Aorta (tissue), 5 donors: ENCODE results near the gene AIFM3. TPM values are rescaled to one million over a fixed set of nuclear protein-coding genes. Genes with fewer than 3 reads are reported as not detected.

Experiments used
- ATAC-seq: fragments of 200-7000 bp; cut with Tn5 transposase; one replicate; pipeline ENCODE4 v1.9.1; 2022; ENCODE audit warnings: moderate library complexity; ENCODE audit not compliant: low FRiP score
- DNase-seq, 2 donors: peaks; one replicate each; pipeline ENCODE4 v3.0.0-alpha.2; 2020
- H3K27ac ChIP-seq, 2 donors: one replicate each; pipeline ENCODE4 v1.5.1; 2013; ENCODE audit warnings: low read length in 2 of 2, mild to moderate bottlenecking in 2 of 2, moderate library complexity in 2 of 2, control low read depth in 1 of 2, inconsistent platforms in 1 of 2, low read depth in 1 of 2
- H3K27me3 ChIP-seq, 2 donors: one replicate each; pipeline ENCODE4 v1.6.1; 2013; ENCODE audit warnings: control low read depth in 1 of 2, low read length in 1 of 2, mild to moderate bottlenecking in 1 of 2, moderate library complexity in 1 of 2; ENCODE audit not compliant: insufficient read depth in 2 of 2, control insufficient read depth in 1 of 2
- H3K36me3 ChIP-seq, 2 donors: one replicate each; pipeline ENCODE4 v1.6.1; 2013; ENCODE audit warnings: control low read depth in 1 of 2, low read length in 1 of 2, mild to moderate bottlenecking in 1 of 2; ENCODE audit not compliant: insufficient read depth in 2 of 2, control insufficient read depth in 1 of 2
- H3K4me1 ChIP-seq, 2 donors: one replicate each; pipeline ENCODE4 v1.6.1; 2013; ENCODE audit warnings: low read length in 2 of 2, control low read depth in 1 of 2, mild to moderate bottlenecking in 1 of 2, moderate library complexity in 1 of 2; ENCODE audit not compliant: insufficient read depth in 2 of 2, control insufficient read depth in 1 of 2
- H3K4me3 ChIP-seq, 2 donors: one replicate each; pipeline ENCODE4 v1.5.1; 2013; ENCODE audit warnings: low read length in 2 of 2, control low read depth in 1 of 2, mild to moderate bottlenecking in 1 of 2
- H3K9me3 ChIP-seq: one replicate; pipeline ENCODE4 v1.6.1; 2013; ENCODE audit warnings: mild to moderate bottlenecking, low read length; ENCODE audit not compliant: control insufficient read depth
- WGBS, 2 donors: extraction: QIAGEN DNeasy Blood & Tissue Kit; methylation state at CpG; one replicate each; pipeline ENCODE4 v1.1.7; 2013; 5-methylcytosine and 5-hydroxymethylcytosine counted together
- intact Hi-C, 2 donors: fragments of 100-400 bp; cut with DNase I; formaldehyde crosslinking; loops; one replicate each; pipeline versions ENCODE4 v1.14.2 to v1.15.0; 2022
- polyA plus RNA-seq, 2 donors: library from polyadenylated mRNA; stranded (reverse); fragments of 200-250 nt; gene quantifications; one replicate each; pipeline ENCODE4 v1.2.3, GENCODE V29; 2013
- total RNA-seq, 2 donors: library from RNA; stranded (reverse); fragmentation: NEBNext Ultra II Directional; extraction: Animal tissue kit (Norgen Biotek cat#: 25700); gene quantifications; one replicate each; pipeline ENCODE4 v1.2.1, GENCODE V29; 2021
- donor health status: healthy with polysubstance abuse.
- donor health status: Bipolar disorder and iron deficiency.
- donor health status: DM: no; HTN: no; CAD: no.
- donor health status: DM: no; HTN: no; CAD: no.
- donor health status: DM: yes; HTN: yes; CAD: no.

AIFM3 gene
- total and polyA plus RNA-seq, 4 donors: 1.0 to 3.8 (median 1.8) TPM

DNA sequence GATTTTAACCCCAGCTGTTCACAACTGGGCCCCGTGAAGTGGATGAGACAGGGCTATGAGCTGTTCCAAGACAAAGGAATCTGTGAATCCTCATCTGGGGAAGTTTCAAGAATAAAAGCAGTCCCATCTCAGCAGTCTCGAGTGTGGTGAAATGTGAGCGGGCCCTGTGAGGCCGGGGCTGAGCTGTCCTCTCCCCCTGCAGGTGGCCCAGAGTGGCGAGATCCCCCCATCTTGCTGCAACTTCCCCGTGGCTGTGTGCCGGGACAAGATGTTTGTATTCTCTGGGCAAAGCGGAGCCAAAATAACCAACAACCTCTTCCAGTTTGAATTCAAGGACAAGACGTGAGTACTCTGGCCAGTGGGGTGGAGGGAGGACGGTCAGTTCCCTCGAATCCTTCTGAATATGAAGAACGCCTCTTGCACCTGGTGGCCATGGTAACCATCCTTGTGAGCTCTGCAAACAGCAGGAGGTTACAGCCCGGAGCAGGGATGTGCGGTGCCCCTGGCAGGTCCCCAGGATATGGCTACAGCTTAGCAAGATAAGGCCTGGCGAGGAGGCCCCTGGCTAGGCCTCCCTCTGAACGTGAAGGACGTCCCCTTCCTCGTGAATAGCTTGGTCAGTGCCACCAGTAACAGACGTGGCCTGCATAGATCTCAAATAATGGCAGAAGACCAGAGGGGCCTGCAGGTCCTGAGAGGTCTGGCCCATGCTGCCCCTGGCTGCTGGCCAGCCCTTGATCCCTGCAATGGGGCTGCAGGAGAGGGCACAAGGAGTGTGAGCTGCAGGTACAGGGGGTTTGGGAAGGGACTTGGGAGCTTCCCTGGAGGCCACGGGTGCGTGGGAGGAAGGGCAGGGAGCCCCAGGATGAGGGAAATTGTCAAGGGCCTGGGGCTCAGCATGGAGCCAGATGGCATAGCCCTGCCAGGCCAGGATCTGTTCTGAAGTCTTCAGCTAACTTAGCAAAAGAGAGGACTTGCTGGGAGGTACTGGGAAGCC lies 23.4 kb downstream of the AIFM3 start:
- H3K36me3 ChIP-seq: peaks cover 0 to 5% of the 10 kb centered on the region in 2 donors
- no peaks in the 10 kb centered on the region for H3K4me1 ChIP-seq
- 74% methylated on average over 21 of the region's 21 CpGs for WGBS, 2 donors
- intact Hi-C loops: no loop called here
- ATAC-seq (no peak), DNase-seq (no peak)
- no peaks in the 10 kb centered on the region for H3K27me3 ChIP-seq
- H3K9me3 ChIP-seq: no peaks in the 10 kb centered on the region
- no peak overlapping the region for H3K4me3 ChIP-seq
- H3K27ac ChIP-seq: no peak overlapping the region

DNA sequence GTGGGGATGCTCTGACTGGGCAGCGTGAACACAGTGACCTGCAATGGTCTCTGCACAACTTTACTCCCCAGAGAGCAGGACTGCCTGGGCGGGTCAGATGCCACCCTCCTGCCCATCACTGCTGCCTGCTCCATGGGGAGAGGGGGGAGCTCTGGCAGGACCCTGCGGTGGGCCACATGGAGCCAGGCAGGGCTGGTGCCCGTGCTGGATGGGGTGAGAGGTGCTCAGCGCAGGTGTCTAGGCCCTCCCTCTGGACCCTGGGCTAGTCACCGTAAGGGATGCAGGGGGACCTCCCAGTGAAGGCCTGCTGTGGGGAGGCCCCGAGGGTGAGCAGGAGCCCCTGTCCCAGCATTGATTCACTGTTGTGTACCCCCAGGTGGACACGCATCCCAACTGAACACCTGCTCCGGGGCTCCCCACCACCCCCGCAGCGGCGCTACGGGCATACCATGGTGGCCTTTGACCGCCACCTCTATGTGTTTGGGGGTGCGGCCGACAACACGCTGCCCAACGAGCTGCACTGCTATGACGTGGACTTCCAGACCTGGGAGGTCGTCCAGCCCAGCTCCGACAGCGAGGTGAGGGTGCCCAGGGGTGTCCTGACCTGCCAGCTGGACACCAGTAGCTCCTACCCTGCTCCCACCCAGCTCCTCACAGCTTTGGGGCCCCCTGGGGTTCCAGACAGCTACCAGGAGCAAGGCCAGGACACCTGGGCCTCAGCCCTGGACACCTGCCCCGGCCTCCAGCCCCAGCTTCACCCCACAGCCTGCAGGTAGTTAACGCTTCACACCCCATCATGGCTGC lies 24.4 kb downstream of the AIFM3 start:
- intact Hi-C loops: no loop called here
- DNase-seq (no peak), ATAC-seq (no peak)
- Histone ChIP-seq H3K4me1 (no peaks in the 10 kb centered on the region), H3K27me3 (no peaks in the 10 kb centered on the region), H3K36me3 (peaks cover 0 to 5% of the 10 kb centered on the region in 2 donors), H3K9me3 (no peaks in the 10 kb centered on the region), H3K4me3 (no peak overlapping the region), H3K27ac (no peak overlapping the region)
- 92 to 93% methylated on average over 24 of the region's 24 CpGs for WGBS, 2 donors

DNA sequence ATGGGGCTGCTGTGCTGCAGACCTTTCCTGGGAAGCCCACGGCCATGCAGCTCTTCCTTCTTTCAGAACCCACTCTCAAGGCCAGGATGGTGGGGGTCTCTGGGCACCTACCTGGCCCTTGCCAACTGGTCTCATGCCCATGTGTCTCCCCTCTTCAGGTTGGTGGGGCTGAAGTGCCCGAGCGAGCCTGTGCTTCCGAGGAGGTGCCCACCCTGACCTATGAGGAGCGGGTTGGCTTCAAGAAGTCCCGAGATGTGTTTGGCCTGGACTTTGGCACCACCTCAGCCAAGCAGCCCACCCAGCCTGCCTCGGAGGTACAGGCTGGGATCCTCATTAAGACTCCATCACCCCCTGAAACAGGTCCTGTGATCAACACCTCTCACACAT lies 25.0 kb downstream of the AIFM3 start:
- Histone ChIP-seq H3K27ac (no peak overlapping the region), H3K9me3 (no peaks in the 10 kb centered on the region), H3K4me1 (no peaks in the 10 kb centered on the region), H3K36me3 (peaks cover 0 to 5% of the 10 kb centered on the region in 2 donors), H3K4me3 (no peak overlapping the region), H3K27me3 (no peaks in the 10 kb centered on the region)
- 86 to 91% methylated on average over 7 of the region's 7 CpGs for WGBS, 2 donors
- intact Hi-C loops: no loop called here
- ATAC-seq (no peak), DNase-seq (no peak)

DNA sequence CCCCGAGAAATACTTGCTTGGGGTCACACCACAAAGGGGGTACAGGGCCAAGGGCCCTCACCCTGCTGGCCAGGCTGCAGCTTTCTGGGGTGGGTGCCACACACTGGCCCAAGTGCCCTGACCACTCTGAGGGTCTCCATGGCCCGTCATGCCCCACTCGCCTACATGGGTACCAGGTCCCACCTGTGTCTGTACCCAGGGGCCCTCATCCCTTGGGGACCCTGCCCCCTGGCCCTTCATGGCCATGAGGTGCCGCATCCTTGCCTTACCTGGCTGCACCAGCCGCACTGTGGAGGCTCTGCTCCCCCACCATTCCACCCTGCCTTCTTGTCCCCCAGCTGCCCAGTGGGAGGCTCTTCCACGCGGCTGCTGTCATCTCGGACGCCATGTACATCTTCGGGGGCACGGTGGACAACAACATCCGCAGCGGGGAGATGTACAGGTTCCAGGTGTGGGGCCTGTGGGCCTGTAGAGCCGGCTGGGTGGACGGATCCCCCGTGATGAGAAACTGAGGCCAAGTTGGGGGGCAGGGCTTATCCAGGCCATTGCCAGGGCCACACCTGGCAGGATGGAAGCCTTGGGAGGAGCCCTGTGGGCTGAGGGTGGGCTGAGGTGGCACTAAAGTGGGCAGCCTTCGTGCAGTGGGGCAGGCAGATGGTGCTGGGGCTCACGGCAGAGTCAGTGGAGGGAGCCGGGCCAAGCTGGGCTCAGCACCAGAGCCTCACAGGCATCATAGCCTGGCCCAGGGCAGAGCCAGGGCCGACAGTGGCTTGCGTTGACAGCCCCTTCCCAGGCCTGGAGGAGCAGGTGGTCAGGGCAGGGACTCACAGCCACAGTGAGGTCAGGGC lies 25.6 kb downstream of the AIFM3 start:
- H3K27ac ChIP-seq: no peak overlapping the region
- intact Hi-C loops: no loop called here
- H3K4me3 ChIP-seq: no peak overlapping the region
- no peaks in the 10 kb centered on the region for H3K4me1 ChIP-seq
- no peaks in the 10 kb centered on the region for H3K27me3 ChIP-seq
- no peak for ATAC-seq
- peaks cover 0 to 4% of the 10 kb centered on the region in 2 donors for H3K36me3 ChIP-seq
- WGBS, 2 donors: 86% methylated on average over 21 of the region's 21 CpGs
- DNase-seq: no peak
- H3K9me3 ChIP-seq: no peaks in the 10 kb centered on the region

DNA sequence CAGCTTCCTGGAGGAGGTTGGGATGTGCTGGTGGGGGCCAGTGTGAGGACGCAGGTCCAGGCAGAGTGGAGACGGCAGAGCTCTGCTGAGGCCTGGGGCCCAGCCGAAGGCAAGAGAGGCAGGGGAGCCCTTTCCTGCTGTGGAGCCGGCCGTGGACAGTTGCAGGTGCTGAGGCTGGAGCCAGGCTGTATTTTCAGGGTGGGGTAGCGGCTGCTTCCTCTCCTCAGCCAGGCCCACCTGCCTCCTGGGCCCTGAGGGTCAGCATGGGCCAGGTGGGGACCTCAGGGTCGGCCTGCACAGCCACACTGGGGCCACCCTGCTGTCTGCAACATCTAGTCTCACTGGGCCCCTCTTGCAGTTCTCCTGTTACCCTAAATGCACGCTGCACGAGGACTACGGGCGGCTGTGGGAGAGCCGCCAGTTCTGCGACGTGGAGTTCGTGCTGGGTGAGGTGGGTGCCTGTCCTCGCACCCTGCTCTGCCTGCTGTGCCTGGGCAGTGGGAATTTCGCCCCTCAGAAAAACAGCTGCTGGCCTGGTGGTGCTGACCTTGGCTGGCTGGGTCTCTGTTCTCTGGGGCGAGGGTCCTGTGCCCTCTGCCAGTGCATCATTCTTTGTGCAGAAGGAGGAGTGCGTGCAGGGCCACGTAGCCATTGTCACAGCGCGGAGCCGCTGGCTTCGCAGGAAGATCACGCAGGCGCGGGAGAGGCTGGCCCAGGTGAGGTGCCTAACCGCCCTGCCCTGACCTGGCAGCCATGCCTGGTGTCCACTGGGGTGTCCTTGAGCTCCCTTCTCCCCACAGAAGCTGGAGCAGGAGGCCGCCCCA lies 26.5 kb downstream of the AIFM3 start:
- ATAC-seq: no peak
- no peaks in the 10 kb centered on the region for H3K4me1 ChIP-seq
- H3K36me3 ChIP-seq: peaks cover 0 to 4% of the 10 kb centered on the region in 2 donors
- no peaks in the 10 kb centered on the region for H3K27me3 ChIP-seq
- WGBS, 2 donors: 91 to 95% methylated on average over 28 to 29 of the region's 29 CpGs
- no peak overlapping the region for H3K4me3 ChIP-seq
- H3K27ac ChIP-seq: no peak overlapping the region
- no peaks in the 10 kb centered on the region for H3K9me3 ChIP-seq
- intact Hi-C loops: no loop called here
- no peak for DNase-seq

DNA sequence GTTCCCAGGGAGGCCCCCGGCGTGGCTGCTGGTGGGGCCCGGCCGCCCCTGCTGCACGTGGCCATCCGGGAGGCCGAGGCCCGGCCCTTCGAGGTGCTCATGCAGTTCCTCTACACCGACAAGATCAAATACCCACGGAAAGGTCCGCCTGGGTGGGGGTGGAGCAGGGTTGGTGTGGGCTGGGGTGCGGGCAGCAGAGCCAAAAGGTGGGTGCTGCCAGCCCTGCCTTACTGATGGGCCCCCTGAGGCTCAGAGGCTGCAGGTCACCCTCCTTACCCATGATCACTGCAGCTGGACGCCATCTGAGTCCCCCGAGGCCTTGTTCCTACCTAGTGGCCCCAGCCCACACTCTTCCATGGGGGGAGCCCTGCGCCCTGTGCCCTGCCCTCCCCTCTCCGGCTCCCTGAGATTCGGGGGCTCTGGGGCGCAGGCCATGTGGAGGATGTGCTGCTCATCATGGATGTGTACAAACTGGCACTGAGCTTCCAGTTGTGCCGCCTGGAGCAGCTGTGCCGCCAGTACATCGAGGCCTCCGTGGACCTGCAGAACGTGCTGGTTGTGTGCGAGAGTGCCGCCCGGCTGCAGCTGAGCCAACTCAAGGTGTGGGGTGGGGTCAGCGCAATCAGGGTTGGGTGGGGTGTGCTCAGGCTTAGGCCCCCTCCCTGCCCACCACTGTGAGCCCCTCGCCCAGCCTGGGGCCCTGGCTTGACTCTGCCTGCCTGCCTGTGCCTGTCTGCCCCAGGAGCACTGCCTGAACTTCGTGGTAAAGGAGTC lies 27.3 kb downstream of the AIFM3 start:
- Histone ChIP-seq H3K27ac (no peak overlapping the region), H3K36me3 (peaks cover 0 to 4% of the 10 kb centered on the region in 2 donors), H3K27me3 (no peaks in the 10 kb centered on the region), H3K9me3 (no peaks in the 10 kb centered on the region), H3K4me3 (no peak overlapping the region), H3K4me1 (no peaks in the 10 kb centered on the region)
- WGBS, 2 donors: 89 to 91% methylated on average over 29 to 30 of the region's 30 CpGs
- DNase-seq: no peak
- intact Hi-C loops: no loop called here
- no peak for ATAC-seq

DNA sequence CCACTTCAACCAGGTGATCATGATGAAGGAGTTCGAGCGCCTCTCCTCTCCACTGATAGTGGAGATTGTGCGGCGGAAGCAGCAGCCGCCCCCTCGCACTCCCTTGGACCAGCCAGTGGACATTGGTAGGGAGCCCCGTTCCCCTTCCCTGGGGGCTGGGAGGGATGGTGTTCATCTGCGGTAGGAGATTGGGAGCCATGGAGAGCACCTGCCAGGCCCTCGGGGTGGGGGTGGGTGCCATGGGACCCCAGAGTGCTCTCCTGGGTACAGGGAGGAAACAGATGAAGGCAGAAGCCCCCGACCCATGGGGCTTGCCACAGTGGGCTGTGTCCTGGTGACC lies 27.8 kb downstream of the AIFM3 start:
- WGBS, 2 donors: 93 to 96% methylated on average over 9 to 10 of the region's 10 CpGs
- H3K27me3 ChIP-seq: no peaks in the 10 kb centered on the region

More for the DNA sequence above, 27.8 kb downstream of the AIFM3 start:
- ATAC-seq (no peak), DNase-seq (no peak)
- Histone ChIP-seq H3K36me3 (peaks cover 0 to 4% of the 10 kb centered on the region in 2 donors), H3K4me3 (no peak overlapping the region), H3K9me3 (no peaks in the 10 kb centered on the region), H3K27ac (no peak overlapping the region), H3K4me1 (no peaks in the 10 kb centered on the region)
- intact Hi-C loops: no loop called here
